Measurements from ENCODE around the gene KCTD17.

KCTD17 gene

GRCh38 chr22:37103656-37104452, 52.3 kb downstream of the KCTD17 start:
- no peak for DNase-seq (ENCODE audit: low spot score)

DNA sequence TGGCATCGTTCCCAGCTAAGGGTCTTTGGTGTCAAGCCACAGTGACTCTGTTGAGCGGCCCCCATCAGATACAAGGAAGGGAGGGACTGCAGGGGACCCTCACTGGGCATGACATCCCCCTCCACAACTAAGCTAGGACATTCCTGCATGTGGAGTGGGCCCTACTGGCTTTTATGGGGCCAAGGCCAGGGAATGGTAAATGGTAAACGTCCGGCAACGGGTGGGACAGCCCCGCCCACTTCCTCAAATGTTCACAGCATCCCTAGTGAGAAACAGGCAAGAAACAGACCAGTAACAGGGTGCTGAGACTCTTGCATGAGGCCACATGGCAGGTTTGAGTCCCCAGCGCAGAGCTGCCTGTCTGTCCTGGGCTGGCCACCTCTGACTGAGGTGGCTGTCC, 53.6 kb downstream of the KCTD17 start:
- no peak for DNase-seq (ENCODE audit: low spot score)

DNA sequence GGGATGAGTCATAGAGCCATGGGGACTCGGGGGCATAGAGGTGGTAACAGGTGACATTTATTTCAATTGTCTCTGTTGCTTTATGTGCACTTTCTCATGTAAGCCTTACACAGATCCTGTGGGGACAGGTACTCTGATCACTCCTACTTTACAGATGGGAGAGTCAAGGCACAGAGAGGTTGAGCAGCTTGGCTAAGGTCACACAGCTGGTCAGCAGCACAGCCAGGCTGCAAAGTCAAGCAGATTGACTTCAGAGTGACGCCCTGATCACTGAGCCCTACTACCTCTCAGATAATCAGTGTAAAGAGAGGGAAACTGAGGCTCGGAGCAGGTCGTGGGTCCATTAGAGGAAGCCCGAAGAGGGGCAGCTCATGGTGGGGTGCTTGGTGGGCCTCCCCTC, 54.4 kb downstream of the KCTD17 start:
- DNase-seq (ENCODE audit: low spot score), result no peak

DNA sequence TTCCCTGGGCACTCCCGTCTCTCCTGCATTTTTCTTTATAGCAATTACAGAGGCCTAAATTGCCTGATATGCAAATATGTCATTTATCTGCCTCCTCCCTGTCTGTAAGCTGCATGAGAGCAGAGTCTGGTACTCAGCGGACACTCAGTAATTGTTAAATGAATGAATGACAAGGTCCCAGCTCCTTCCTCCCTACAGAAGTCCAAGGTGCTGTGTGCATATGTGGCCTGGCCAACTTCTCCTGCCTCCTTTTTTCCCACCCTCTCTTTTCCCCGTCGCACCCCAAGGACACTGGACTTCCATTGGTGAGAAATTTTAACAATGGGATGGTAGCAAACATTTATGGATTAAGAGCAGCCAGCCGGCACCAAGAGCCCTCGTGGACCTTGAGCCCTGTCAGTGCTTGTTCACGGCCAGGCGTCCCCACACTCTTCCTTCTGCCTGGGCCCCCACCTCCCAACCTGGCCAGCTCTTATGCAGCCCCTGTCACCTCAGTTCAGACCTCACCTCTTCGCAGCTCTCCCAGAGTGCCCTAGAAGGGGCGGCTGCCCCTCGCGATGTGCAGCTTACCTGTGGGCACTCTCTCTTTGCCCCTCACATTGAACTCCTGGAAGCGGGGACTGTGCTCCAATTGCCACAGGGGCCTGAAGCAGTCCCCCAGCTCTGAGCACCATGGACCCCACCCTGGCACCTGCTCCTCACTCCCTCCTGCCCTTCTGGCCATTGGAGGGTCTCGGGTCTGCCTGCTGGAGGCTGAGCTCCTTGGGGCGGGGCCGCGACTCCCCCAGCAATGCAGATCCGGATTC, 56.5 kb downstream of the KCTD17 start:
- no peak for DNase-seq (ENCODE audit: low spot score)

- DNase-seq (ENCODE audit: low spot score), result no peak
Observed at GRCh38 chr22:37109242-37109917, 57.8 kb downstream of the KCTD17 start, which contains the start of gene TMPRSS6. TSS of gene TMPRSS6 (minus strand) at chr22:37109713. CDS start at chr22:37103417, 6,296 bp downstream.

- no peak for DNase-seq (ENCODE audit: low spot score)
Observed at GRCh38 chr22:37111156-37111717, 59.7 kb downstream of the KCTD17 start.

- DNase-seq (ENCODE audit: low spot score), result no peak
Observed at GRCh38 chr22:37112084-37112728, 60.7 kb downstream of the KCTD17 start.
